Pancreas (tissue), 10 donors: Measurements from ENCODE around the gene OR1L8. TPM values are rescaled to one million over a fixed set of nuclear protein-coding genes. Genes with fewer than 3 reads are reported as not detected.
"Not testable (repeated sequence)": the region's sequence is repeated elsewhere in the genome, so short reads cannot be mapped to it uniquely, and the experiment has no call there.

ENCODE experiments used
- ATAC-seq, 4 donors: fragments of 200-7000 bp; cut with Tn5 transposase; one replicate each; pipeline versions ENCODE4 v1.8.0 to v1.9.1; 2020; ENCODE audit warnings: mild to moderate bottlenecking in 4 of 4, moderate library complexity in 4 of 4
- DNase-seq, 6 donors: peaks; one replicate each; pipeline ENCODE4 v3.0.0-alpha.2; 2020
- FAIRE-seq: peaks from 2 replicates; lab custom pipeline; 2012; peaks lifted over from hg19 to GRCh38; lab: Jason Lieb, UNC
- H3K27ac ChIP-seq, 4 donors: fragments of 200-600 bp; sonication (generic); 1 replicate in 3 of 4; 2 replicates in 1 of 4; pipeline versions ENCODE4 v1.5.0 to v1.8.0; 2020
- H3K27me3 ChIP-seq, 4 donors: fragments of 200-600 bp; one replicate each; pipeline ENCODE4 v1.8.0; 2021
- H3K36me3 ChIP-seq, 3 donors: fragments of 200-600 bp; sonication (generic) in 1 of 3; one replicate each; pipeline versions ENCODE4 v1.5.0 to v1.8.0; 2020 to 2021
- H3K4me1 ChIP-seq, 3 donors: fragments of 200-600 bp; one replicate each; pipeline ENCODE4 v1.8.0; 2021
- H3K4me3 ChIP-seq, 4 donors: fragments of 200-600 bp; sonication (generic) in 2 of 4; one replicate each; pipeline versions ENCODE4 v1.5.0 to v1.8.0; 2020 to 2021
- H3K9me3 ChIP-seq, 4 donors: fragments of 200-600 bp; one replicate each; pipeline ENCODE4 v1.8.0; 2021
- WGBS, 2 donors: extraction: QIAGEN DNeasy Blood & Tissue Kit; methylation state at CpG; one replicate each; pipeline ENCODE4 v1.1.7; 2013; 5-methylcytosine and 5-hydroxymethylcytosine counted together
- intact Hi-C, 3 donors: fragments of 100-400 bp; cut with DNase I; formaldehyde crosslinking; loops; one replicate each; pipeline versions ENCODE4 v1.11.1 to v1.14.2; 2022
- polyA plus RNA-seq, 2 donors: library from polyadenylated mRNA; stranded (reverse); fragments of 200-250 nt; gene quantifications; one replicate each; pipeline ENCODE4 v1.2.3, GENCODE V29; 2013
- total RNA-seq, 6 donors: library from RNA; stranded (reverse); fragmentation: NEBNext Ultra II Directional in 4 of 6; extraction: Animal tissue kit (Norgen Biotek cat#: 25700) in 4 of 6; gene quantifications; one replicate each; pipeline versions ENCODE4 v1.2.1 to v1.2.4, GENCODE V29; 2021 to 2023
- TF ChIP-seq, protein P1 (sequence below), 4 donors: fragments of 200-600 bp; sonication (generic) in 3 of 4; IDR thresholded peaks; one replicate each; pipeline versions ENCODE4 v1.5.0 to v1.8.0; 2021; ENCODE audit warnings: antibody characterized with exemption in 4 of 4
- donor health status: healthy with polysubstance abuse.
- donor health status: DM: no; HTN: no; CAD: no; lungs with moderate emphysema.
- donor health status: DM: no; HTN: no; CAD: no.
- donor health status: control.
- donor health status: control.
- donor health status: Bipolar disorder and iron deficiency.
- donor health status: DM: yes; HTN: yes; CAD: no.
- donor health status: DM: no; HTN: no; CAD: no.
- donor health status: DM: no; HTN: no; CAD: no.
- donor health status: DM: yes; HTN: yes; CAD: no.

Gene OR1L8, protein sequence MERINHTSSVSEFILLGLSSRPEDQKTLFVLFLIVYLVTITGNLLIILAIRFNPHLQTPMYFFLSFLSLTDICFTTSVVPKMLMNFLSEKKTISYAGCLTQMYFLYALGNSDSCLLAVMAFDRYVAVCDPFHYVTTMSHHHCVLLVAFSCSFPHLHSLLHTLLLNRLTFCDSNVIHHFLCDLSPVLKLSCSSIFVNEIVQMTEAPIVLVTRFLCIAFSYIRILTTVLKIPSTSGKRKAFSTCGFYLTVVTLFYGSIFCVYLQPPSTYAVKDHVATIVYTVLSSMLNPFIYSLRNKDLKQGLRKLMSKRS
- total RNA-seq (under 1 TPM in 1 of 6 donors, not detected in 5; 0.09 TPM), polyA plus RNA-seq (under 1 TPM in 1 of 2 donors, not detected in 1; 0.05 TPM)

- H3K27me3 ChIP-seq, ATAC-seq, H3K4me1 ChIP-seq, H3K27ac ChIP-seq, H3K36me3 ChIP-seq, FAIRE-seq, H3K9me3 ChIP-seq, DNase-seq, H3K4me3 ChIP-seq, intact Hi-C loops: not testable (repeated sequence)
- WGBS, 2 donors: 76 to 89% methylated on average over 8 of the region's 8 CpGs
Measured at GRCh38 chr9:122583284-122583683, at the start of gene OR1L8. TSS of gene OR1L8 (minus strand) at chr9:122583384. CDS start at chr9:122568477, 14,907 bp downstream.

- no peak for DNase-seq
- TF ChIP-seq, protein P1, sequence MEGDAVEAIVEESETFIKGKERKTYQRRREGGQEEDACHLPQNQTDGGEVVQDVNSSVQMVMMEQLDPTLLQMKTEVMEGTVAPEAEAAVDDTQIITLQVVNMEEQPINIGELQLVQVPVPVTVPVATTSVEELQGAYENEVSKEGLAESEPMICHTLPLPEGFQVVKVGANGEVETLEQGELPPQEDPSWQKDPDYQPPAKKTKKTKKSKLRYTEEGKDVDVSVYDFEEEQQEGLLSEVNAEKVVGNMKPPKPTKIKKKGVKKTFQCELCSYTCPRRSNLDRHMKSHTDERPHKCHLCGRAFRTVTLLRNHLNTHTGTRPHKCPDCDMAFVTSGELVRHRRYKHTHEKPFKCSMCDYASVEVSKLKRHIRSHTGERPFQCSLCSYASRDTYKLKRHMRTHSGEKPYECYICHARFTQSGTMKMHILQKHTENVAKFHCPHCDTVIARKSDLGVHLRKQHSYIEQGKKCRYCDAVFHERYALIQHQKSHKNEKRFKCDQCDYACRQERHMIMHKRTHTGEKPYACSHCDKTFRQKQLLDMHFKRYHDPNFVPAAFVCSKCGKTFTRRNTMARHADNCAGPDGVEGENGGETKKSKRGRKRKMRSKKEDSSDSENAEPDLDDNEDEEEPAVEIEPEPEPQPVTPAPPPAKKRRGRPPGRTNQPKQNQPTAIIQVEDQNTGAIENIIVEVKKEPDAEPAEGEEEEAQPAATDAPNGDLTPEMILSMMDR (IDR thresholded peaks at IDR 0.05): no peak
- Histone ChIP-seq H3K4me3 (no peak overlapping the region), H3K4me1 (no peaks in the 10 kb centered on the region), H3K27me3 (no peaks in the 10 kb centered on the region), H3K9me3 (no peaks in the 10 kb centered on the region), H3K36me3 (no peaks in the 10 kb centered on the region), H3K27ac (no peak overlapping the region)
- ATAC-seq: no peak
- WGBS, 2 donors: 57 to 68% methylated on average over 7 of the region's 7 CpGs
- no peak for FAIRE-seq
- intact Hi-C loops: no loop called here
Measured at GRCh38 chr9:122619996-122620395, 36.8 kb upstream of the OR1L8 start.

DNA sequence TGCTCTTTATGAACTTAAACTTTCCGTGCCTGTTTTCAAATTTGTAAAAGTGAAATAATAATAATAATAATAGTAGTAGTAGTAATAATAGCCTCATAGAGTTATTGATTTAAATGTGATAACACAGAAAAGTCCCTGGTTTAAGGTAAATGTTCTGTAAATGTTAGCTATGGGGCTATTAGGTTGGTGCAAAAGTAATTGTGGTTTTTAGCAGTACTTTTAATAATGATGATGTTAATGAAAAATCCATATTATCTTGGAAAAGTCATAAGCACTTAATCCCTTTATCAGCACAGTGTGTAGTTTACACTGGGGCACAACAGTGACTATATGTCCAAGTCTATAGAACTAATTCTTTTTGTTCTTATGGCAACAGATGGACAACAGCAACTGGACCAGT lies 31.2 kb upstream of the OR1L8 start, which contains the start of gene OR1Q1:
Gene OR1Q1, plus strand, starts transcription at position 377 of the 400 bp plus-strand sequence. Its CDS starts 0 bp downstream, at position 377.
- FAIRE-seq (no peak), ATAC-seq (no peak), DNase-seq (no peak)
- intact Hi-C loops: no loop called here
- H3K36me3 ChIP-seq: no peaks in the 10 kb centered on the region
- H3K4me1 ChIP-seq: no peaks in the 10 kb centered on the region
- H3K27ac ChIP-seq: no peak within 1 kb of the TSS
- H3K4me3 ChIP-seq: no peak within 1 kb of the TSS
- no peaks in the 10 kb centered on the region for H3K27me3 ChIP-seq
- H3K9me3 ChIP-seq: no peaks in the 10 kb centered on the region
- TF ChIP-seq, protein P1 (IDR thresholded peaks at IDR 0.05): no peak
- 85 to 89% methylated on average over 1 of the region's 1 CpG for WGBS, 2 donors

- TF ChIP-seq, protein P1 (IDR thresholded peaks at IDR 0.05): no peak
Measured at GRCh38 chr9:122609804-122610203, 26.6 kb upstream of the OR1L8 start.

GRCh38 chr9:122606587-122606986 lies 23.4 kb upstream of the OR1L8 start:
- no peak overlapping the region for H3K4me3 ChIP-seq
- WGBS, 2 donors: 49 to 71% methylated on average over 1 of the region's 1 CpG

More at GRCh38 chr9:122609804-122610203, 26.6 kb upstream of the OR1L8 start:
- FAIRE-seq: no peak
- DNase-seq: no peak
- intact Hi-C loops: no loop called here
- no peaks in the 10 kb centered on the region for H3K9me3 ChIP-seq
- no peaks in the 10 kb centered on the region for H3K36me3 ChIP-seq
- no peak overlapping the region for H3K4me3 ChIP-seq
- H3K4me1 ChIP-seq: no peaks in the 10 kb centered on the region
- no peak overlapping the region for H3K27ac ChIP-seq
- 59 to 67% methylated on average over 4 of the region's 4 CpGs for WGBS, 2 donors
- no peak for ATAC-seq
- no peaks in the 10 kb centered on the region for H3K27me3 ChIP-seq

More at GRCh38 chr9:122606587-122606986, 23.4 kb upstream of the OR1L8 start:
- H3K27me3 ChIP-seq: no peaks in the 10 kb centered on the region
- H3K36me3 ChIP-seq: no peaks in the 10 kb centered on the region
- H3K4me1 ChIP-seq: no peaks in the 10 kb centered on the region
- FAIRE-seq (no peak), DNase-seq (no peak), ATAC-seq (no peak)
- TF ChIP-seq, protein P1 (IDR thresholded peaks at IDR 0.05): no peak
- intact Hi-C loops: no loop called here
- no peaks in the 10 kb centered on the region for H3K9me3 ChIP-seq
- no peak overlapping the region for H3K27ac ChIP-seq
